ENCODE results near the gene UBE2E1. TPM values are rescaled to one million over a fixed set of nuclear protein-coding genes. Genes with fewer than 3 reads are reported as not detected.
A peak's percentile ranks its signal among the peaks of the same experiment; 100 is the strongest.

UBE2E1 gene
- total RNA-seq, 1 donor from 2014 or later = 87.8 TPM

DNA sequence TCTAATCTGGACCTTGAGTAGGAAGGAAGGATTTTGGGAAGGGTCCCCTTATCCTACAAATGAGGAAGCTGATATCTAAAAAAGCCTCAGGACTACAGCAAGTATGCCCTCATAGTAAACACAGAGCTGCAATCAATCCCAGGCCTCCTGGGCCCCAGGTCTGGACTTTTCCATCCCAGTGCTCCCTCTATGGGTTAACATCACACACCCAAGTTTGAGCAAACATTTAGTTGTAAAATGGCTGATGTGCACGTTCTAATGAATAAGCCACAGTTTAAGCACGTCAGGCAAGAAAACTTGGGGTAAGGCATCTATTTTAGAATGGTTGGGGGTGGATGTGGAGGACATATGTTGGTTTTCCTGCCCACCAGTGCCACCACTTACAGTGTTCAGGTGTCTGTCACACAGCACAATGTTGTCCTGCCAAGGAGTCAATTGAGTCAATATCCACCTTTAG lies 44.3 kb upstream of the UBE2E1 start:
- Histone ChIP-seq H3K27me3 (ENCODE audit: low read depth) (no peaks in the 10 kb centered on the region), H3K9me3 (no peaks in the 10 kb centered on the region), H3K4me3 (no peak overlapping the region), H3K36me3 (no peaks in the 10 kb centered on the region), H3K27ac (no peak overlapping the region), H3K4me1 (peaks cover 5% of the 10 kb centered on the region)
- DNase-seq (no peak), ATAC-seq (peak; percentile 41 to 65)
- intact Hi-C loops (cut with DNase I) = no loop called here
- TF ChIP-seq, protein P1, sequence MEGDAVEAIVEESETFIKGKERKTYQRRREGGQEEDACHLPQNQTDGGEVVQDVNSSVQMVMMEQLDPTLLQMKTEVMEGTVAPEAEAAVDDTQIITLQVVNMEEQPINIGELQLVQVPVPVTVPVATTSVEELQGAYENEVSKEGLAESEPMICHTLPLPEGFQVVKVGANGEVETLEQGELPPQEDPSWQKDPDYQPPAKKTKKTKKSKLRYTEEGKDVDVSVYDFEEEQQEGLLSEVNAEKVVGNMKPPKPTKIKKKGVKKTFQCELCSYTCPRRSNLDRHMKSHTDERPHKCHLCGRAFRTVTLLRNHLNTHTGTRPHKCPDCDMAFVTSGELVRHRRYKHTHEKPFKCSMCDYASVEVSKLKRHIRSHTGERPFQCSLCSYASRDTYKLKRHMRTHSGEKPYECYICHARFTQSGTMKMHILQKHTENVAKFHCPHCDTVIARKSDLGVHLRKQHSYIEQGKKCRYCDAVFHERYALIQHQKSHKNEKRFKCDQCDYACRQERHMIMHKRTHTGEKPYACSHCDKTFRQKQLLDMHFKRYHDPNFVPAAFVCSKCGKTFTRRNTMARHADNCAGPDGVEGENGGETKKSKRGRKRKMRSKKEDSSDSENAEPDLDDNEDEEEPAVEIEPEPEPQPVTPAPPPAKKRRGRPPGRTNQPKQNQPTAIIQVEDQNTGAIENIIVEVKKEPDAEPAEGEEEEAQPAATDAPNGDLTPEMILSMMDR (IDR thresholded peaks at IDR 0.05) = peak; percentile 22

DNA sequence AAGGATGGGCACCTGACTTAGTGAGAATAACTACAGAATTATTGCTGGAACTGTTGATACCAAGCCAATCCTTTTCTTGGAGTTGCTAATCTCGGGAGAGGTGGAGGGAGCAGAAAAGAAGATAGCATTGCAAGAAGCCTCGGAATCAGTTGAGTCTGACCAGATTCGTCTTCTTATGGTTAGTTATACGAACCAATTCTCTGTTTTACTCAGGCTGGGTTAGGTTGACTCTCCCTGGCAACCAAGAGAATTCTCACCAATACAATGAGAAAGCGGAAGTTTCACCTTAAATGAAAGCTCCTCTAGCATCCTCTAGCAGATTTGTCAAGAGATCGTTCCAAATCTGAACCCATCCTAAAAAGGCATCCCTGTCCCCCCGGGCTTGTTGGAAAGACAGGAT lies 43.5 kb upstream of the UBE2E1 start:
- DNase-seq = no peak

DNA sequence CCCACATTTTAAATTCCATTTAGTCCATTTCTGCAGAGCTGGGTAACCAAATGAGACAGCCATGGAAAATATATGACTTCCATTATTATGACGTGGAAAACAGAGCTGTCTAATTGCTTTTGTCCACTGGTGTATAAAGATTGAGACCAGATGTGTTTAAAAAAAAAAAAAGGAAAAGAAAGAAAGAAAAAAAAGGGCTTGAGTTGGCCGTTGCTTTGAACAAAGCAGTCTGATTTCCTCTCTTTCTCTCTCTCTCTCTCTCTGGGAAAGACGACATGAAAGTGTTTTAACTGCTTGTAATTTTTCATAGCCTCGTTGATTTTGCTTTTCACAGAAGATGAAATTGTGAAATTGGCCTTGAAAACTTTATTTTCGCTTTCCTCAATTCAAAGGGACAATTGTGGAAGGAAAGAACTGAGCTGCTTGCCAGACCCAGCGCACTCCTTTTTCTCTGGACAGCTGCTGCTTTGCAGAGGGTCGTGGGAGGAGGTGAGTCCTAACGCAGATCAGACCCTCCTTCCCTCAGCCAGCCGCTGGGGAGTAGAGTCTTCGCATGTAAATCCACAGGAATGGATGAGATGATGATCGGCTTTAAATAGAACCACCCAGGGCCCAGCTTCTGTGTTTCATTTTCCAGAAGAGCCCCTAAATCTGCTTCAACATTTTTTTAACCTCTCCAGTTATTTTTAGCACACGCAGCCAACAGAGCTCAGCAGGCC lies 42.8 kb upstream of the UBE2E1 start:
- DNase-seq (no peak), ATAC-seq (no peak)
- Histone ChIP-seq H3K36me3 (no peaks in the 10 kb centered on the region), H3K4me3 (peak overlapping the region; percentile 30), H3K27ac (no peak overlapping the region), H3K27me3 (ENCODE audit: low read depth) (no peaks in the 10 kb centered on the region), H3K4me1 (peaks cover 5% of the 10 kb centered on the region), H3K9me3 (no peaks in the 10 kb centered on the region)
- intact Hi-C loops (cut with DNase I) = no loop called here
- TF ChIP-seq, protein P1 (IDR thresholded peaks at IDR 0.05) = no peak

More for the DNA sequence above, 43.5 kb upstream of the UBE2E1 start:
- Histone ChIP-seq H3K4me1 (peaks cover 5% of the 10 kb centered on the region), H3K9me3 (no peaks in the 10 kb centered on the region), H3K27ac (no peak overlapping the region), H3K36me3 (no peaks in the 10 kb centered on the region), H3K27me3 (ENCODE audit: low read depth) (no peaks in the 10 kb centered on the region), H3K4me3 (no peak overlapping the region)
- TF ChIP-seq, protein P1 (IDR thresholded peaks at IDR 0.05) = no peak
- intact Hi-C loops (cut with DNase I) = no loop called here
- ATAC-seq = no peak

DNA sequence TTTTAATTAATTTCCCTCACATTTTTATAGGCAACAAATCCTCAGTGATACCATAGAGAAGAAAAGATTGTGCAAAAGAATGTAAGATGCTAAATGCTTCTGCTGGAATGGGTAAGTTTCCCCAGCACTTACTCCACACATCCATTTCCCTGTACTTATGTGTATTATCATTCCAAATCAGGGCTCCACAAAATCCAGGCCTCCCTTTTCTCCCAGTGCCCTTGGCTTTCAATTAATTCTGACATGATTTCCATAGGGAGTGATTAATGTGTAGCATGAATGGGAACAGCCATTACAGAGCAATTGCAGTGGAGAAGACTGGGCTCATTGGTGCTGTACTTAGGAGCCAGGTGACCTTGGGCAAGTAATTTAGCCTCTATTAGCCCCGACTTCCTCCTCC lies 41.3 kb upstream of the UBE2E1 start:
- Histone ChIP-seq H3K27me3 (ENCODE audit: low read depth) (no peaks in the 10 kb centered on the region), H3K36me3 (no peaks in the 10 kb centered on the region), H3K4me1 (peaks cover 5% of the 10 kb centered on the region), H3K4me3 (no peak overlapping the region), H3K9me3 (no peaks in the 10 kb centered on the region), H3K27ac (no peak overlapping the region)
- TF ChIP-seq, protein P1 (IDR thresholded peaks at IDR 0.05) = no peak
- ATAC-seq = no peak
- no peak for DNase-seq
- intact Hi-C loops (cut with DNase I) = no loop called here

DNA sequence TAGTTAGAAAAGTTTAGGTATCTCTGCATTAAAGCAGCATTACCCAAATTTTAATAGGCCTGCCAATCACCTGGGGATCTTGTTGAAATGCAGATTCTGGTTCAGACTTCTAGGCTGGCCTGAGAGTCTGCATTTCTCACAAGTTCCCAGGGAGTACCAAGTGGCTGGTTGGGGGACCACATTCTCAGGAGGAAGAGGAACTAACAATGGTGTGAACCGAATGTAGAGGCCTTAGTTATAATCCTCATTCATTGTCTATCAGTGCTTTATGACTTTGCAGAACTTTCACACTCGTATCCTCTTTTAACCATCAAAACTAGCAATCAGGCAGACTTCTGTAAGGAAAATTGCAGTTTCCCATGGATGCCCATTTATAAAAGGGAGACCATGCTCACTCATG lies 38.2 kb upstream of the UBE2E1 start:
- no peaks in the 10 kb centered on the region for H3K36me3 ChIP-seq
- no peak overlapping the region for H3K4me3 ChIP-seq
- no peak for DNase-seq
- intact Hi-C loops (cut with DNase I) = no loop called here
- H3K27ac ChIP-seq = no peak overlapping the region
- ATAC-seq = no peak
- TF ChIP-seq, protein P1 (IDR thresholded peaks at IDR 0.05) = no peak
- no peaks in the 10 kb centered on the region for H3K27me3 ChIP-seq (ENCODE audit: low read depth)
- no peaks in the 10 kb centered on the region for H3K9me3 ChIP-seq
- H3K4me1 ChIP-seq = peaks cover 5% of the 10 kb centered on the region
